Measurements from ENCODE around the gene HSPG2. TPM values are rescaled to one million over a fixed set of nuclear protein-coding genes. Genes with fewer than 3 reads are reported as not detected.

The HSPG2 gene
- total and polyA plus RNA-seq, 10 of the 15 experiments (the other 5 are each of a cell fraction or from before 2014, with no cell fraction given): 0.30 to 3.4 (median 0.73) TPM; not detected in 2

DNA sequence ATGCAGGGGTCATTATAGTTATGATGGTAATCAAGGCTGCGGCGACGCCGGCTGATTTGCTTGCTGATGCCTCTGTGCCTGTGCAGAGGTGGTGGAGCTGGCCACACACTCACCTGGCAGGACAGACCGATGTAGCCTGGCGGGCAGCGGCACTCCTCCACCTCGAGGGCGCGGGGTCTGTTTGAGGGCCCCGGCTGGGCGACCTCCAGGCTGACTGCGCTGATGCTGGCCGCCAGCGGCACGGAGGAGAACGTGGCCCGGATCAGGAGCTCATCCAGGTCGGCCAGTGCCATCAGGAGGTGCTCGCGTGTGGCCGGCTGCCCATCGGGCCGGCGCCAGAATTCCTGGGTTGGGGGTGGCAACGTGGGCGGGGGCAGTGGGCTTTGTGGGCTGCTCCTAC, 72.4 kb downstream of the HSPG2 start:
- H2AFZ ChIP-seq (ENCODE audit: control insufficient read depth, low read depth, low read length): no peak overlapping the region
- no peaks in the 10 kb centered on the region for H3K79me2 ChIP-seq (ENCODE audit: control insufficient read depth, insufficient read depth, low read length)
- peaks cover 26% of the 10 kb centered on the region for H3K4me1 ChIP-seq (ENCODE audit: control insufficient read depth, insufficient read depth, low read length)
- ATAC-seq: no peak
- RAD21 ChIA-PET (ENCODE audit: unreplicated experiment): no interaction called here
- no peak for FAIRE-seq
- no peak overlapping the region for H3K27ac ChIP-seq (ENCODE audit: control insufficient read depth, insufficient read depth)
- no peak overlapping the region for H3K4me2 ChIP-seq (ENCODE audit: control insufficient read depth, insufficient read depth)
- H4K20me1 ChIP-seq (ENCODE audit: control insufficient read depth, insufficient read depth): no peaks in the 10 kb centered on the region
- in situ Hi-C loops (cut with MboI): no loop called here
- SMC1A ChIA-PET (ENCODE audit: uncharacterized antibody, unreplicated experiment): no interaction called here
- H3K9ac ChIP-seq (ENCODE audit: control insufficient read depth, insufficient read depth, low read length): no peak overlapping the region
- no peaks in the 10 kb centered on the region for H3K27me3 ChIP-seq (replicated peaks in 1 of 2; ENCODE audit: control insufficient read depth in 2 of 2, insufficient read depth in 2 of 2, low read length in 1 of 2)
- no peaks in the 10 kb centered on the region for H3K36me3 ChIP-seq (ENCODE audit: control insufficient read depth in 2 of 2, insufficient read depth in 2 of 2, low read length in 1 of 2)
- no peak overlapping the region for H3K4me3 ChIP-seq
- intact Hi-C loops (cut with micrococcal nuclease; ENCODE audit: unreplicated experiment): loop anchor here (5.0 kb wide), 1 partner anchor 72 kb away; no protein-coding TSS in a partner anchor
- BruUV-seq (replicated peaks): no TSS peak
- CTCF ChIA-PET: interaction anchor here (0.7 kb wide), 1 partner anchor 17 kb away, joined by 3 read pairs; no protein-coding TSS in a partner anchor
- POLR2A ChIA-PET: no interaction called here
- WGBS (ENCODE audit: insufficient coverage, insufficient replicate concordance, low lambda C conversion rate, missing lambda C conversion rate): 96% methylated on average over 25 of the region's 27 CpGs
- H3K9me3 ChIP-seq (replicated peaks; ENCODE audit: control insufficient read depth, insufficient read depth, low read length): no peaks in the 10 kb centered on the region; the same call in 2 of the 3 replicates
- no peak for DNase-seq (ENCODE audit: low read depth, low spot score)
- TF ChIP-seq MEF2A (IDR thresholded peaks at IDR 0.05; ENCODE audit: insufficient read depth, low read depth, low read length) (no peak), BHLHE40 (IDR thresholded peaks at IDR 0.05; ENCODE audit: borderline replicate concordance in 1 of 2, low read depth in 2 of 2, low read length in 1 of 2) (no peak), CREM (IDR thresholded peaks at IDR 0.05; ENCODE audit: low read depth) (no peak), POLR2A (IDR thresholded peaks at IDR 0.05; ENCODE audit: low read depth, low read length) (no peak), WRNIP1 (IDR thresholded peaks at IDR 0.05; ENCODE audit: borderline replicate concordance, low read depth, low read length) (no peak), HDAC6 (IDR thresholded peaks at IDR 0.05; ENCODE audit: unreplicated experiment) (no peak), KDM1A (IDR thresholded peaks at IDR 0.05; ENCODE audit: borderline replicate concordance) (no peak), TARDBP (IDR thresholded peaks at IDR 0.05; ENCODE audit: borderline replicate concordance) (no peak), RELA (IDR thresholded peaks at IDR 0.05; ENCODE audit: borderline replicate concordance, partially characterized antibody) (no peak), FOXK2 (IDR thresholded peaks at IDR 0.05) (no peak)
- TF ChIP-seq, protein P1, sequence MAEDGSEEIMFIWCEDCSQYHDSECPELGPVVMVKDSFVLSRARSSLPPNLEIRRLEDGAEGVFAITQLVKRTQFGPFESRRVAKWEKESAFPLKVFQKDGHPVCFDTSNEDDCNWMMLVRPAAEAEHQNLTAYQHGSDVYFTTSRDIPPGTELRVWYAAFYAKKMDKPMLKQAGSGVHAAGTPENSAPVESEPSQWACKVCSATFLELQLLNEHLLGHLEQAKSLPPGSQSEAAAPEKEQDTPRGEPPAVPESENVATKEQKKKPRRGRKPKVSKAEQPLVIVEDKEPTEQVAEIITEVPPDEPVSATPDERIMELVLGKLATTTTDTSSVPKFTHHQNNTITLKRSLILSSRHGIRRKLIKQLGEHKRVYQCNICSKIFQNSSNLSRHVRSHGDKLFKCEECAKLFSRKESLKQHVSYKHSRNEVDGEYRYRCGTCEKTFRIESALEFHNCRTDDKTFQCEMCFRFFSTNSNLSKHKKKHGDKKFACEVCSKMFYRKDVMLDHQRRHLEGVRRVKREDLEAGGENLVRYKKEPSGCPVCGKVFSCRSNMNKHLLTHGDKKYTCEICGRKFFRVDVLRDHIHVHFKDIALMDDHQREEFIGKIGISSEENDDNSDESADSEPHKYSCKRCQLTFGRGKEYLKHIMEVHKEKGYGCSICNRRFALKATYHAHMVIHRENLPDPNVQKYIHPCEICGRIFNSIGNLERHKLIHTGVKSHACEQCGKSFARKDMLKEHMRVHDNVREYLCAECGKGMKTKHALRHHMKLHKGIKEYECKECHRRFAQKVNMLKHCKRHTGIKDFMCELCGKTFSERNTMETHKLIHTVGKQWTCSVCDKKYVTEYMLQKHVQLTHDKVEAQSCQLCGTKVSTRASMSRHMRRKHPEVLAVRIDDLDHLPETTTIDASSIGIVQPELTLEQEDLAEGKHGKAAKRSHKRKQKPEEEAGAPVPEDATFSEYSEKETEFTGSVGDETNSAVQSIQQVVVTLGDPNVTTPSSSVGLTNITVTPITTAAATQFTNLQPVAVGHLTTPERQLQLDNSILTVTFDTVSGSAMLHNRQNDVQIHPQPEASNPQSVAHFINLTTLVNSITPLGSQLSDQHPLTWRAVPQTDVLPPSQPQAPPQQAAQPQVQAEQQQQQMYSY (CRISPR knock-in tag; IDR thresholded peaks at IDR 0.05): no peak
- TF ChIP-seq, protein P2, sequence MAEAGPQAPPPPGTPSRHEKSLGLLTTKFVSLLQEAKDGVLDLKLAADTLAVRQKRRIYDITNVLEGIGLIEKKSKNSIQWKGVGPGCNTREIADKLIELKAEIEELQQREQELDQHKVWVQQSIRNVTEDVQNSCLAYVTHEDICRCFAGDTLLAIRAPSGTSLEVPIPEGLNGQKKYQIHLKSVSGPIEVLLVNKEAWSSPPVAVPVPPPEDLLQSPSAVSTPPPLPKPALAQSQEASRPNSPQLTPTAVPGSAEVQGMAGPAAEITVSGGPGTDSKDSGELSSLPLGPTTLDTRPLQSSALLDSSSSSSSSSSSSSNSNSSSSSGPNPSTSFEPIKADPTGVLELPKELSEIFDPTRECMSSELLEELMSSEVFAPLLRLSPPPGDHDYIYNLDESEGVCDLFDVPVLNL (IDR thresholded peaks at IDR 0.05; ENCODE audit: low read depth, low read length): no peak
- TF ChIP-seq, protein P3, sequence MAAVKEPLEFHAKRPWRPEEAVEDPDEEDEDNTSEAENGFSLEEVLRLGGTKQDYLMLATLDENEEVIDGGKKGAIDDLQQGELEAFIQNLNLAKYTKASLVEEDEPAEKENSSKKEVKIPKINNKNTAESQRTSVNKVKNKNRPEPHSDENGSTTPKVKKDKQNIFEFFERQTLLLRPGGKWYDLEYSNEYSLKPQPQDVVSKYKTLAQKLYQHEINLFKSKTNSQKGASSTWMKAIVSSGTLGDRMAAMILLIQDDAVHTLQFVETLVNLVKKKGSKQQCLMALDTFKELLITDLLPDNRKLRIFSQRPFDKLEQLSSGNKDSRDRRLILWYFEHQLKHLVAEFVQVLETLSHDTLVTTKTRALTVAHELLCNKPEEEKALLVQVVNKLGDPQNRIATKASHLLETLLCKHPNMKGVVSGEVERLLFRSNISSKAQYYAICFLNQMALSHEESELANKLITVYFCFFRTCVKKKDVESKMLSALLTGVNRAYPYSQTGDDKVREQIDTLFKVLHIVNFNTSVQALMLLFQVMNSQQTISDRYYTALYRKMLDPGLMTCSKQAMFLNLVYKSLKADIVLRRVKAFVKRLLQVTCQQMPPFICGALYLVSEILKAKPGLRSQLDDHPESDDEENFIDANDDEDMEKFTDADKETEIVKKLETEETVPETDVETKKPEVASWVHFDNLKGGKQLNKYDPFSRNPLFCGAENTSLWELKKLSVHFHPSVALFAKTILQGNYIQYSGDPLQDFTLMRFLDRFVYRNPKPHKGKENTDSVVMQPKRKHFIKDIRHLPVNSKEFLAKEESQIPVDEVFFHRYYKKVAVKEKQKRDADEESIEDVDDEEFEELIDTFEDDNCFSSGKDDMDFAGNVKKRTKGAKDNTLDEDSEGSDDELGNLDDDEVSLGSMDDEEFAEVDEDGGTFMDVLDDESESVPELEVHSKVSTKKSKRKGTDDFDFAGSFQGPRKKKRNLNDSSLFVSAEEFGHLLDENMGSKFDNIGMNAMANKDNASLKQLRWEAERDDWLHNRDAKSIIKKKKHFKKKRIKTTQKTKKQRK (IDR thresholded peaks at IDR 0.05; ENCODE audit: low read depth, low read length): no peak
- TF ChIP-seq, protein P4, sequence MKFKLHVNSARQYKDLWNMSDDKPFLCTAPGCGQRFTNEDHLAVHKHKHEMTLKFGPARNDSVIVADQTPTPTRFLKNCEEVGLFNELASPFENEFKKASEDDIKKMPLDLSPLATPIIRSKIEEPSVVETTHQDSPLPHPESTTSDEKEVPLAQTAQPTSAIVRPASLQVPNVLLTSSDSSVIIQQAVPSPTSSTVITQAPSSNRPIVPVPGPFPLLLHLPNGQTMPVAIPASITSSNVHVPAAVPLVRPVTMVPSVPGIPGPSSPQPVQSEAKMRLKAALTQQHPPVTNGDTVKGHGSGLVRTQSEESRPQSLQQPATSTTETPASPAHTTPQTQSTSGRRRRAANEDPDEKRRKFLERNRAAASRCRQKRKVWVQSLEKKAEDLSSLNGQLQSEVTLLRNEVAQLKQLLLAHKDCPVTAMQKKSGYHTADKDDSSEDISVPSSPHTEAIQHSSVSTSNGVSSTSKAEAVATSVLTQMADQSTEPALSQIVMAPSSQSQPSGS (IDR thresholded peaks at IDR 0.05; ENCODE audit: low read length): no peak

Data from GM12878 (cell line).